Esophagus squamous epithelium (tissue), 4 donors: ENCODE results near the gene FGF14.

Experiments
- CTCF ChIP-seq, 6 experiments: fragments of 450-650 bp in 4 of 6; fragments of 200-600 bp in 2 of 6; sonication (generic) in 2 of 6; IDR thresholded peaks; one replicate each; pipeline ENCODE4 v1.5.1; 2016 to 2019; ENCODE audit warnings: antibody characterized with exemption in 6 of 6, mild to moderate bottlenecking in 4 of 6, moderate library complexity in 4 of 6
- POLR2A ChIP-seq, 4 donors: fragments of 450-650 bp; IDR thresholded peaks; one replicate each; pipeline ENCODE4 v1.6.1; 2017; ENCODE audit warnings: antibody characterized with exemption in 4 of 4, mild to moderate bottlenecking in 4 of 4, moderate library complexity in 3 of 4

GRCh38 chr13:101739382-101740178, 662.3 kb downstream of the FGF14 start:
- TF ChIP-seq CTCF (IDR thresholded peaks at IDR 0.05) (no peak), POLR2A (IDR thresholded peaks at IDR 0.05) (no peak)
